GM18520 (cell line): ENCODE measurements around the gene COPZ2.
"Not testable (repeated sequence)": the region's sequence is repeated elsewhere in the genome, so short reads cannot be mapped to it uniquely, and the experiment has no call there.

ENCODE experiments used
- ATAC-seq: cut with Tn5 transposase; IDR thresholded peaks from one replicate; pipeline ENCODE4 v1.9.1; 2021; ENCODE audit not compliant: unreplicated experiment

Gene COPZ2

DNA sequence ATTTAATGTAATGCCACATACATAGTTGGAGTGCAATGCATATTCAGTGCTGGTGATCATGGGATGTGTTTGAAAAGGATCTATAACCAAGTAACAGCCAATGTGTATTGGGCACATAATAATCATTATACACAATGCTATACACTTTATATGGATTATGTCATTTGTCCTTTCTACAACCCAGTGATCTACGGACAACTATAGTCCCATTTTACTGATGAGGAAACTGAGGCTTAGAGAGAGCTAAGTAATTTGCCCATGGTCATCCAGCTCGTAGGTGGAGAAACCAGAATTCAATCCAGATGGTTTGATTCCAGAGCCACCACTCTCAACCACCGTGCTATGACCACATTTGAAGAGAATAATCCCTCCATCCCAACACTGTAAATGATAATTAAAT lies 27.4 kb downstream of the COPZ2 start:
- ATAC-seq = no peak

DNA sequence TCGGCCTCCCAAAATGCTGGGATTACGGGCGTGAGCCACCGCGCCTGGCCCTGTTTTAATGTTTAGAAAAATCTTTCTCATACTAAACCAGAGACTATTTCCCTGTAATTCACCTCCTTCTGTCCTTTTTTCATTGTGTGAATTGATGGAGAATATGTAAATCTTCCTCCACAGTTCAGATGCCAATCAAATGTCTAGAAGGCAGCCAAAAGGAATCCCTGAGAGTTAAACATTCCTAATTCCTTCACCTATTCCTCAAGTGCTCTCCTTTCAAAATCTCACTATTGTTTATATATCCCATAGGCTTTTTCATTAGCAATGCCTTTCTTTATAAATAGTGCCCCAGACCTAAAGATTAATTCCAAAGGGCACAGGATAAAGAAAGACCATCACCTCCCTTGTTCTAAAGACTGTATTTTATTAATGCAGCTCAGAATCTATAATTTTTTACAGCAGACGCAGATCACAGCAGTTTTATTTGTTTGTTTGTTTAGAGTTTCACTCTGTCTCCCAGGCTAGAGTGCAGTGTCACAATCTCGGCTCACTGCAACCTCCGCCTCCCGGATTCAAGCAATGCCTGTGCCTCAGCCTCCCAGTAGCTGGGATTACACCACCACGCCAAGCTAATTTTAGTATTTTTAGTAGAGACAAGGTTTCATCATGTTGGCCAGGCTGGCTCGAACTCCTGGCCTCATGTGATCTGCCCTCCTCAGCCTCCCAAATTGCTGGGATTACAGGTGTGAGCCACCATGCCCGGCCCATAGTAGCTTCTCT lies 30.5 kb downstream of the COPZ2 start:
- ATAC-seq = no peak

DNA sequence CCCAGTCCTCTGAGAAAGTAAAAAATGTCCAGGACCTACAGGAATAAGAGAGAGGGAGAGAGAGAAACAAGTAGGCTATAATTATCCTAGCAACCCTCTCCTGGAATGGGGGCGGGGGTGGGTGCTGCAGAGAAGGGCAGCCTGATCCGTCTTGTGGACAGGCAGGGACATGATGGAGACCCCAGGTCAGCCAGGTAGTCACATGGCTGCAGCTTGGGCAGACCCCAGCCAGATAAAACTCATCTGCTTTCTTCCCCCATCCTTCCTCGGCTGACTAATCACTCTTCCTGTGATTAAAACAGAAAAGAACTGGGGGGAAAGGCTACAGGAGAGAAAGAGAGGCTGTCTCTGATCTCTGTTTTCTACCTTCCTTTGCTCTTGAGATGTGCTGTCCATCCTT lies 32.6 kb downstream of the COPZ2 start:
- no peak for ATAC-seq

DNA sequence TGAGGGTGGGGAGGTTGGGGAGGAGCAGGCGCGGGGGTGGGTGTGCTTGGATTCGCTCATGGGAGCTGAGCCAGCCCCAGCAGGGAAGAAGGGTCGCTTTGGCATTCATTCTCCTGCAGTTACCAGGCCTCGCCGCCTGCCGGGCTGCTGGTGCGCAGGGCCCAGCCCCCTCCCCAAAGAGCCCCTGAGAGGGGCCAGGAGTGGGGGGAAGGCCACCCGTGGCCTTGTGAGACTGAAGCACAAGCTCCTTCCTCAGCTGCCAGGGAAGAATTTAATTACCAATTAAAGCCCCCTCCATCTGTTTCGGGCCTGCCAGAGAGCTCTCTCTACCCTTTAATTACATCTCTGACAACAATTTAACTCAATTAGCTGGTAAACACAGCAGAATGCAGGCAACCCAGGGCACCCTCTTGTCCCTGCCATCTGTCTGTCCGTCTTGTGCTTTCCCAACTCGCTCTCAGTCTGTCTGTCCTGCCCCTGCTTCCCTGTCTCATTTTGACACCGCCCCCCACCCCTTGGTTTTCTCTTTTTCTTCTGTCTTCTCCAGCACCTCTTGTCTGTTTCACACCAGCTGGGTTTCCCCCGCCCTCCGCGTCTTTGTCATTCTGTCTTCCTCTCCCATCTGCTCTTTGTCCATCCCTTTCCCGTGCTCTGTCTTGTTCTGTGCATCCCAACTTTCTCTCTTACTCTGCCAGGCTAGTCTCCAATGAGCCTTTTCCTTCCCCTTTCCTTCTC lies 34.0 kb downstream of the COPZ2 start:
- ATAC-seq = no peak

DNA sequence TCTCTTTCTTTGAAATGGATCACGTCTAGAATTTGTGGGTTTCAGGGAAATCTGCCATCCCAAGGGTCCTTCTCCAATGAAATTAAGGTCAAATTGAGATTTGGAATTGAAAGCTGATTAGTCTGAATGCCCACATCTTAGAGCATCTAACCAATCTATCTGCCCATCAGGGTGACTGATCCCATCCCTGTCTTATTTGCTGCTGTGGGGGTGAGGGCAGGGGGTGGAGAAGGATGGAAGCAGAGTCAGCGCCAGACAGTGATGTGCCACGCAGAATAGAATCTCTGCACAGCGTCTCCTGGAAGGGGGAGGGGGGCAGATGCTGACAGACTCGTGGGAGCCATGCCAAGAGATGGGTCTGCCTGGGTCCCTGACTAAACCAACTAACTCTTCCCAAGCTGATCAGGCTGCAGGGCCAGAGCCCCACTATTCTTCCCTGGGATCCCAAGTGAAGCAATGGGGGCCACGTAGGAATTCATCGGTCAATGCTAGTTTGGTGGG lies 34.6 kb downstream of the COPZ2 start:
- ATAC-seq = no peak

DNA sequence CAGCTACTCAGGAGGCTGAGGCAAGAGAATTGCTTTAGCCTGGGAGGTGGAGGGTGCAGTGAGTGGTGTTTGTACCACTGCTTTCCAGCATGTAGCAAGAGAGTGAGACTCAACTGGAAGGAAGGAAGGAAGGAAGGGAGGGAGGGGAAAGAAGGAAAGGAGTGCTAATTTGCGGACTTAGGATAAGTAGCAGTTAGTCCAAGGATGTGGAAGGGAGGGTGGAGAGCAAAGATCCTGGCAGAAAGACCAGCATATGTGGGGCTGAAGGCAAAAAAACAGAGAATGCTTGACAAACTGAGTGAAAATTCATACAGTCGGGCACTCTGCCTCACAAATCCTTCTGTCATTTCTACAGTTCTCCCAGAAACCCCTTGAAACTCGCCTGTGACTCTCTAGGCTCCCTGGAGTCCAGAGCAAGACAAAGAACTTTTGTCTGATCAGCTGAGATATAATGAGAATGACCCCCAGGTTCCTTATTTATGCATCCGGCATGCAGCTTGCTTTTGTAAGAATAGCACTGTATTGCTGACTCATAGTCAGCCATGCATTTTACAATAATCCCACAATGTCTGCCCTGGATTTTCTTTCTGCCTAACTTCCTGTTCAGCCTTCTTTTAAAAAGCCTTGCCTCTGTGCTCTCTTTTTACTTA lies 35.2 kb downstream of the COPZ2 start:
- no peak for ATAC-seq

DNA sequence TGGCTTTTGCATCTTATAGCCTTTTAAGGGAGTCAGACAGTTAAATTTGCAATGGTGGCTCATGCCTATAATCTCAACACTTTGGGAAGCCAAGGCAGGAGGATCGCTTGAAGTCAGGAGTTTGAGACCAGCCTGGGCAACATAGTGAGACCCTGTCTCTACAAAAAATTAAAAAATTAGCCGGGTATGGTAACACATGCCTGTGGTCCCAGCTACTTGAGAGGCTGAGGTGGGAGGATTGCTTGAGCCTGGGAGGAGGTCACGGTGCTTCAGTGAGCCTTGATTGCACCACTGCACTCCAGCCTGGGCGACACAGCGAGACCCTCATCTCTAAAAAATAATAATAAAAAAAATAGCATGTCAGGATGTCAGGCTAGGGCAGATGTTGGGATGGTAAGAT lies 35.9 kb downstream of the COPZ2 start:
- not testable (repeated sequence) for ATAC-seq

DNA sequence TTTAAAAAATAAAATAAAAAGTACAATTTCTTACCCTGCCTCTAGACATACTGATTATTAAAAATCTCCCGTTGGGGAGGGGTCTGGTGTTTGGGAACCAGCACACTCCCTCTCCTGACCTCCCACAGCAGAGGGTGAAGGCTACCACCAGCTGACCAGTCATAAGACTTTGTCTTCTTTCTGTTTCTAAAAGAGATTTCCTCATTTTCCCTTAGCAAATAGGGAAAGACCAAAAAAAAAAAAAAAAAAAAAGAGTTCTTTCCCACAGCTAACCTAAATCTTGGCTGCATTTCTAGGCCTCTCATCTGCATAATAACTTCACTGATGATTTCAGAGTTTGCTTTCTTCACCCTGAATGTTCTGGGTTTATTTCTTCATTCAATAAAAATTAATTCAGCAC lies 36.4 kb downstream of the COPZ2 start:
- ATAC-seq = no peak

DNA sequence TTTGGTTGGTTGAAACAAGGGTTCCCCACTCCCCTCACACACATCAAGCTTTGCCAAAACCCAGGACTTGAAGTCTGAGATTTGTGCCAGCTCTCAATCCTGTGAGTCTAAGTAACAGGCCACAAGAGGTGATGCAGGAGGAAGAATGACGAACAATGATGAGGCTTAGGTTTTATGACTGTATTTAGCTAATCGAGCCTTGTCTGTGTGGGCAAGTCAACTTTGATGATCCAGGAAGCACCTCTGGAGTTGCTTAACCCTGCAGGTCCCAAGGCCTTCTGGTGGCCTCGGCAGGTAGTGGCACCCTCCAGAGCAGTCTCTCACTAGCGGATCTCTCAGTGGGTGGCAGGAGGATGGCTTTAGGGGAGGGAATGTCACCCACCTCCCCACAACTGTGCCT lies 38.0 kb downstream of the COPZ2 start:
- no peak for ATAC-seq

DNA sequence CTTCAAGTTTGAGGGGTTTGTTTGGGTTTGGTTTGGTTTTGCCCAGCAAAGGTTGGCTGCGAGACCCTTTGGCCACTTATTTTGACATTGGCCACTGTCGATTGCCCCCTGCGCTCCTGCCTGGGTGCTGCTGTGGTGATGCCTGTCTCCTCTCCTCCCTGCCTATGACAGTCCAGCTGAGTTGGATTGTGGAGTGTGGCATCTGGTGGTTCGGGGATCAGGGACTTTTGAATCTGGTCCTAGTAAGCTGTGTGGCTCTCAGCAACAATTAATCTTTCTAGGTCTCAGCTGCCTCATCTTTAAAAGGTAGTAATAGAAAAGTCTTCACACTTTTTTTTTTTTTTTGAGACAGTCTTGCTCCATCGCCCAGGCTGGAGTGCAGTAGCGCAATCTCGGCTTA lies 39.6 kb downstream of the COPZ2 start:
- no peak for ATAC-seq

DNA sequence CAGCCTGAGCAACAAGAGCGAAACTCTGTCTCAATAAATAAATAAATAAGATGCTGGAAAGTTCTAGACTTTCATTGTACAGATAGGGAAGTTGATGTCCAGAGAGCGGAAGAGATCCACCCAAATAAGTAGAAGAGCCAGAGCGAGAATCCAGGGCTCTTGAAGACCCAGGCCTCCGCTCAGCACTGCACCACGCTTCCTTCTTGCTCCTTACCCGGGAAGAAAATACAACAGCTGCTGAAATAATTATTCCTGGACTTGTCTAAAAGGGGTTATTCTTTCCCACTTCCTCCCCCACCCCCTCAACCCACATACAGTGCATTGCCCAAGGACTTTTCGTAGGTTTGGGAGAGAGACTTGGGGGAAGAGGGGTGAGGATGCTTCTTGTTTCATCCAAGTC lies 40.0 kb downstream of the COPZ2 start:
- no peak for ATAC-seq

DNA sequence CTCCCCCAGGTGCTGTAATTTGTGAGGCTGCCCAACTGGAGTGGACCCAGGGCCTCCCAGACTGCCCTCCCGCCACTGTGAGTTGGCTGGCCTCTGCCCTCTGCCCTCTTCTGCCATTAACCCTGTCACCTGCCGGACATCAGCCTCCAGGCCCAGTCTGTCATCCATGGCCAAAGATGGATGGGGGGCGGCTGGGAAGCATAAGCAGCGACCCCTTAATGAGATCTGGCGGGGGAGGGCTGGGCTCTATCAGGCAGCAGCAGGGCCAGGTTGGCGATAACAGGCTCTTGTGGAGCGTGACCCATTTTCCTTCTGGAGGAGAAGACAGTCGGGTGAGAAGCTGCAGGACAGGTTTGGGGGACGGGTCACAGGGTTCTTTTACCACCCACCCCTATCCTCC lies 41.4 kb downstream of the COPZ2 start:
- ATAC-seq = no peak

DNA sequence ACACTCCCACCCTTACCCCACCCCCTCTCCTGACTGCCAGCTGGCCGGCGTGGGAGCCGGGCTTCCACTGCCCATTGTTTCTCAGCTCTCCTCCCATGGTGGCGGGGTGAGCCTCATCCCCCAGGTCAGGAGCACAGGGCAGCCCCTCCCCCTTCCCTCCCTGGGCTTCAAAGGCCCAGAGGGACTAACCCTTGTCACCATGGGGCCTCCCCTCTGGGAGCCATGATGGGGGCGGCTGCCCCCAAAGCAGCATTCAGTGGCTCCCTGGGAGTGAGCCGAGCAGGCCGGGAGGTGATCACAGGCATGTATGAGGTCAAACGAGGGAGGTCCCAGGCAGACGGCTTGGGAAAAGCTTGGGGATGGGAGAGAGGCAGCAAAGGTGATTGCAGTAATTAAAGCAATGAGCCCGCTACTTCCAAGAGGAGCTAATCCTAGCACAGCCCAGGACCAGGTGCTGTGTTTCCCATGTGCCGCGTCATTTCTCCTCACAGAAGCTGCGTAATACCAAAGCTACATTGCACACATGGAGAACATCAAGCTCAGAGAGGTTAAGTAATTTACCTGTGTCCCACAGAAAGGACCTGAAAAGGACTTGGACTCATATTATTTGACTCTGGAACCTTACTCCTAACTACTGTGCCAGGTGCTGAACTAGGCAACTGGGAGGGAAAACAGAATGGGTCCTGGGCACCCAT lies 42.2 kb downstream of the COPZ2 start:
- no peak for ATAC-seq

DNA sequence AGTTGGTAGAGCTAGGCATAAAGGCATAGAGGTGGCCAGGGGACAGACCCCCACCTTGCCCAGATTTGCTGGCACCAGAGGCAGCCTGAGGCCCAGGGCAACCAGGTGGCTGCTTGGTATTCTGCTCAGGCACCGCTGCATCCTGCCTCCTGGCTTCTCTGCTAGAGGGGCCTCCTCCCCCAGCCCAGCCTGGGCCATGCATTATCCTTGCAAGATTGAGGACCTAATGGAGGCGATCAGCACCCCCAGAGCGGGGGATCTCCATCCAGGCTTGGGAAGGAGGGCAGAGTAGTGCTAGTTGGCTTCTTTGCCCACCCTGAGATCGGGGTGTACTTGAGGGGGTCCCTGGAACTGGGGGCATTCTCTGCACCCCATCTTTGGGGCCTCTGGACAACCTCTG lies 42.9 kb downstream of the COPZ2 start:
- no peak for ATAC-seq

DNA sequence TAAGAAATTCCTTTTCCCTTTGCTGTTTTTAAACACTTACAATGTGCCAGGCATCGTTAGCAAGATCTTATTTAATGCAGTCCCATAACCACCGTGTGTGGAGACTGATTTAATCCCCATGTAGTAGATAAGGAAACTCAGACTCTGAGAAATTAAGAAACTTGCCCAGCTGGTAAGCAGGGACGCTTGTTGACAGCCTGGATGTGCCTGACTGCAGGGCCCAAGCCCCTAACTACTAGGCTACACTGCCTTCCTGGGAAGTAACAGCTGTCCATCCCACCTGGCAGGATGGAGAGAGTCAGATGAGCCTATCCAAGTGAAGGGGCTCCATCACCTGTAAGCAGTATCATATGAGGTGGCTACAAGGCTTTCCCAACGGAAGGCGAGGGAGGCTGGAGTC lies 43.6 kb downstream of the COPZ2 start:
- no peak for ATAC-seq

DNA sequence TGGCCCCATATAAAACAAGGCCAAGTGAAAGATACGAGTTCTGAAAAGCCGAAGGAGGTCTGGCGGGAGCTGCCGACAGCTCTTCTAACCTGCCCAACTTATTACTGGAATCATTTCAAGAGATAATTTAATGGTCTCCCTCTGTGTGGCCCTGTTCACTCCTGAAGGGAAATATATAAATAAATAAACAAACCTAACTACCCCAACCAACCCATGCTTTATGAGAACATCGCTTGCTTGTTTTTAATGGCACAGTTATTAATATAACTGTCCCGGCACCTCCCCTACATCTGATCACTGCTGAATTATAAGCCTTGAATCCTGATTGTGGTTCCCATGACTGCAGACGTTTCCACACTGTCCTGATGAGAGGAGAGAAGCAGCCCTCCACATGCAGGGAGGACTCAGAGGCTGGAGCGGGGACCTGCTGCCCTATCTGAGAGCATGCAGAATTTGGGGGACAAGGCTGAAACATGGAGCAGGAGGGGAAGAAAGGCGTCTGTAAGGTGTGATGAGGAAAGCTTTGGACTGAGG lies 44.5 kb downstream of the COPZ2 start:
- no peak for ATAC-seq

DNA sequence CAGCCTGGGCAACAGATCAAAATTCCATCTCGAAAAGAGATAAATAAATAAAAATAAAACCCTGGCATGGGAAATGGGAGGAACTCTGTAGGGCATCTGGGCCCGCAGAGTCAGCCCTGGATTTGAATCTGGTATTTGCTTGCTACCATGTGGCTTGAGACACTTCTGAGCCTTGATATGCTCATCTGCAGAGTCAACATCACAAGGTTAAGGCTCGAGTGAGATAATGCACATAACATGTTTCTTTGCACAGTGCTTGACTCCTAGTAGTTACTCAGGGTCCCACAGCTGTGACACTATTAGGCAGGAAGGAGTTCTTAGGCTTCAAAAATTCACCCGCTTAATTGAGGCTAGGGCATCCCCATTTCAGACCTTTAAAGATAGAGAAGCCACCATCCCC lies 45.4 kb downstream of the COPZ2 start:
- ATAC-seq = no peak

DNA sequence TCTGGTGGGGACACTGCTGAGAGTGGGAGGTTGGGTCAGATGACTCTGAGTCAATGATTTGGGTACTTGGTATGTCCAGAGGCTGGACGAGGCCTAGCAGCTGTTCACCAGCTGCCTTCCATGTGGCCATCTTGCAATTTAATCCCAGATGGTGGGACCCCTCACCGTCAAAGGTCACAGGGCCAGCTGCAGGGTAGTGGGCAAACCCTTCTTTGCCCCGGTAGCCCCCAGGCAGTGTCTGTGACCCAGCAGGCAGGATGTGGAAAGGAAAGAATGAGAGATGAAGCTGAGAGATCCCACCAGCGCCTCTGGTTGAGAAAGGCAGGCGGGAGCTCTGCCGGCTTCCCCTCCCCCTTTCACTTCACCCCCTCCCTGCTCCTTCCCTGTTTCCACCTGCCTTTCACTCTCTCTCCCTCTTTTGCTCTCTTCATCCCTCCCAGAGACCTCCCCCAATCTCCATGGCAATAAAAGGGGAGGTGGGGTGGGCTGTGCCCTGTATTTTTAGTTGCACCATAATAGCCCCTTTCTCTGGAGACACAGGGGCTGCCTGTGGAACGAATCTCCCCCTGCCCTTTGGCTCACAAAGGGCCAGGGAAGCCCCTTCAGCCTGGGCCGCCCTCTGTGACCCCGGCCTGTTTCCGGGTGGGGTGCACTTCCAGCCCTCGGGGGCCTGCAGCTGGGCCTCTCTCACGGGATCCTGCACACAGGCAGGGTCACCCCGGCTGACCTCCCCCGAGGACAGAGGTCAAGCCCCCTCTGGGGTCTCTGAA lies 46.5 kb downstream of the COPZ2 start:
- ATAC-seq = no peak

DNA sequence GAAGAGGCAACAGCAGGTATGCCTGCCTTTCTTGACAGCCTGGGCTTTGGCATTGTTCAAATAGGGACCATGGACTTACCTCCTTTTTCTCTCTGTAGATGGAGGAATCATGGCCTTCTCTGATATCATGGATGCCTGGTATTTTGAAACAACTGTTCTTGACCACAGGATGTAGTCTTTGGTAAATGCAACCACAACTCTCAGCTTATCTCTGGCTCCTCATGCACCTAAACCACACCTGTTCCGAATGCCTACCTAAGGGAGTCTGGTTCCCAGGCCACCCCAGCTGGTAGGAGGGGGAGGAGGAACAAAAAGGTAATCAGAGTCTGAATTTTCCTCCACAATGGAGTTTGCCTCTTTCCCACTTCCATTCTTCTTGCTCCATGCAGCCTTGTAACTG lies 47.9 kb downstream of the COPZ2 start:
- ATAC-seq = no peak

DNA sequence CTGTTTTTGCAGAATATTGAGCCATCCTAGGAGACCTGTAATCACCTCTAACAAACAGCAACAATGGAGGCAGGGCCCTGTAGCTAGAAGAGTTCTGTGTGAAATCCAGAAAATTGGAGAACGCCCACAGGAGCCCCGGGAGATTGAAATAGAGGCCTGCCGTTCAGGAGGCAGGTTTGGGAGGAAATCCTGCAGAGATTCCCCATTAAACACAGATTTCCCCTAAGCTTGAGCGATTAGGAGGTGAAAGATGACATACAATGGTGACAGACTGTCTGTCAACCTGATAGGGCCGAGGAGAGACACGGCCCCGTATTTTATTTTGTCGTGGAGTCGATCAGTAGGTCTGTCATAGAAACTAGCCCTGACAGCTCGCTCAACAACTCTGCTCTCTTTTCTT lies 48.4 kb downstream of the COPZ2 start:
- no peak for ATAC-seq
